MV-4-11 (cell line): ENCODE data around the gene RAB1B.
A peak's percentile ranks its signal among the peaks of the same experiment; 100 is the strongest.
"Not testable (repeated sequence)": the region's sequence is repeated elsewhere in the genome, so short reads cannot be mapped to it uniquely, and the experiment has no call there.

Source experiments
- DNase-seq: peaks from one replicate; lab custom pipeline; 2025; lab: John Stamatoyannopoulos, UW

Gene RAB1B

GRCh38 chr11:66267379-66268243 is 828 bp upstream of the RAB1B start:
- DNase-seq, result peak; percentile 71

- DNase-seq, result peak; percentile 49
Observed at GRCh38 chr11:66268952-66269905, 790 bp downstream of the RAB1B start.

- no peak for DNase-seq
Observed at GRCh38 chr11:66271816-66272215, 3.4 kb downstream of the RAB1B start.

GRCh38 chr11:66272596-66272995 is 4.2 kb downstream of the RAB1B start:
- no peak for DNase-seq

GRCh38 chr11:66274219-66274618 is 5.8 kb downstream of the RAB1B start:
- no peak for DNase-seq

GRCh38 chr11:66275396-66275795 is 7.0 kb downstream of the RAB1B start:
- no peak for DNase-seq

GRCh38 chr11:66275984-66276612 is 7.7 kb downstream of the RAB1B start:
- no peak for DNase-seq

GRCh38 chr11:66276619-66277018 is 8.2 kb downstream of the RAB1B start:
- DNase-seq, result not testable (repeated sequence)

GRCh38 chr11:66277064-66277463 is 8.6 kb downstream of the RAB1B start:
- DNase-seq, result not testable (repeated sequence)

GRCh38 chr11:66277471-66278362 is 9.3 kb downstream of the RAB1B start, which contains the start of gene CNIH2:
Gene CNIH2, plus strand, starts transcription at chr11:66278175. Its CDS starts 282 bp downstream, at chr11:66278457.
- DNase-seq, result peak; percentile 16

GRCh38 chr11:66278363-66279091 is 10.1 kb downstream of the RAB1B start:
- no peak for DNase-seq

- DNase-seq, result no peak
Observed at GRCh38 chr11:66279092-66279734, 10.8 kb downstream of the RAB1B start.

- no peak for DNase-seq
Observed at GRCh38 chr11:66280428-66280827, 12.0 kb downstream of the RAB1B start.

- no peak for DNase-seq
Observed at GRCh38 chr11:66281001-66281400, 12.6 kb downstream of the RAB1B start.

GRCh38 chr11:66281776-66282467 is 13.5 kb downstream of the RAB1B start:
- no peak for DNase-seq

GRCh38 chr11:66282468-66283455 is 14.3 kb downstream of the RAB1B start:
- DNase-seq, result peak; percentile 98

- DNase-seq, result no peak
Observed at GRCh38 chr11:66283461-66284105, 15.1 kb downstream of the RAB1B start.
